ENCODE data around the gene COP1. TPM values are rescaled to one million over a fixed set of nuclear protein-coding genes. Genes with fewer than 3 reads are reported as not detected.
A peak's percentile ranks its signal among the peaks of the same experiment; 100 is the strongest.

The COP1 gene
- total and polyA plus RNA-seq, 2 donors (not counting 3 experiments of a cell fraction or from before 2014, with no cell fraction given) = 16.5 to 40.9 TPM

- FAIRE-seq (peak; percentile 53), DNase-seq (ENCODE audit: low read depth, low spot score) (peak; percentile 64)
- Histone ChIP-seq H4K20me1 (replicated peaks; ENCODE audit: control insufficient read depth, extremely low read depth, insufficient read depth, low read length) (no peaks in the 10 kb centered on the region), H3K9me3 (replicated peaks; ENCODE audit: control insufficient read depth, insufficient read depth, low read length) (no peaks in the 10 kb centered on the region), H3K4me2 (ENCODE audit: insufficient read depth, low read length) (peak overlapping the region; percentile 66), H3K36me3 (ENCODE audit: control insufficient read depth in 2 of 2, extremely low read depth in 1 of 2, insufficient read depth in 2 of 2, low read length in 2 of 2) (no peaks in the 10 kb centered on the region), H3K9me1 (replicated peaks; ENCODE audit: control insufficient read depth, extremely low read depth, insufficient read depth, low read length) (no peaks in the 10 kb centered on the region), H3K4me1 (ENCODE audit: control insufficient read depth, extremely low read depth, insufficient read depth, low read length) (peaks cover 19% of the 10 kb centered on the region), H2AFZ (ENCODE audit: low read depth, low read length) (no peak overlapping the region), H3K79me2 (ENCODE audit: control insufficient read depth, insufficient read depth, low read length) (peaks cover 3% of the 10 kb centered on the region), H3K4me3 (replicated peaks in 1 of 3; ENCODE audit: insufficient read depth in 1 of 3, low read depth in 1 of 3, low read length in 3 of 3) (peak overlapping the region in 1 of 3 experiments; percentile 41), H3K9ac (replicated peaks; ENCODE audit: extremely low read depth, insufficient read depth, low read length) (no peak overlapping the region), H3K27ac (ENCODE audit: insufficient read depth, low read depth, low read length) (peak overlapping the region; percentile 43), H3K27me3 (ENCODE audit: control insufficient read depth in 2 of 2, insufficient read depth in 2 of 2, low read length in 2 of 2) (no peaks in the 10 kb centered on the region)
- intact Hi-C loops (cut with micrococcal nuclease) (loop anchor here (2.0 kb wide), 1 partner anchor 17 kb away; no protein-coding TSS in a partner anchor), dilution Hi-C loops (cut with MboI; ENCODE audit: extremely low pct_ligation_motif_present, low sequenced_read_pairs) (no loop called here)
- ChIA-PET POLR2A (interaction anchor here (0.6 kb wide), 1 partner anchor 8 kb away, joined by 3 read pairs; no protein-coding TSS in a partner anchor), CTCF (interaction anchor here (0.9 to 2.9 kb wide), 4 partner anchors 14 to 40 kb away, joined by 3 to 7 read pairs (median 5); no protein-coding TSS in a partner anchor)
- no TSS peak for BruUV-seq (replicated peaks)
- TF ChIP-seq EZH2 (IDR thresholded peaks at IDR 0.05; ENCODE audit: borderline replicate concordance, low read depth, low read length, severe bottlenecking) (no peak), MYC (IDR thresholded peaks at IDR 0.05; ENCODE audit: low read depth, low read length) (no peak), JUN (IDR thresholded peaks at IDR 0.05; ENCODE audit: borderline replicate concordance, insufficient read depth, insufficient read length, low read depth) (peak; percentile 3), POLR2AphosphoS5 (IDR thresholded peaks at IDR 0.05; ENCODE audit: insufficient read depth, low read depth, low read length) (no peak)
Measured at GRCh38 chr1:176033881-176034280, 173.2 kb downstream of the COP1 start.

- no peak overlapping the region for H3K9ac ChIP-seq (replicated peaks; ENCODE audit: extremely low read depth, insufficient read depth, low read length)
- H3K36me3 ChIP-seq (ENCODE audit: control insufficient read depth in 2 of 2, extremely low read depth in 1 of 2, insufficient read depth in 2 of 2, low read length in 2 of 2) = no peaks in the 10 kb centered on the region
- H3K9me3 ChIP-seq (replicated peaks; ENCODE audit: control insufficient read depth, insufficient read depth, low read length) = no peaks in the 10 kb centered on the region
- H3K4me2 ChIP-seq (ENCODE audit: insufficient read depth, low read length) = peak overlapping the region; percentile 66
- BruUV-seq (replicated peaks) = no TSS peak
- no peaks in the 10 kb centered on the region for H4K20me1 ChIP-seq (replicated peaks; ENCODE audit: control insufficient read depth, extremely low read depth, insufficient read depth, low read length)
- H2AFZ ChIP-seq (ENCODE audit: low read depth, low read length) = no peak overlapping the region
- peak overlapping the region; percentile 43 for H3K27ac ChIP-seq (ENCODE audit: insufficient read depth, low read depth, low read length)
- H3K4me1 ChIP-seq (ENCODE audit: control insufficient read depth, extremely low read depth, insufficient read depth, low read length) = peaks cover 19% of the 10 kb centered on the region
- no peaks in the 10 kb centered on the region for H3K9me1 ChIP-seq (replicated peaks; ENCODE audit: control insufficient read depth, extremely low read depth, insufficient read depth, low read length)
- DNase-seq (ENCODE audit: low read depth, low spot score) (peak; percentile 22), FAIRE-seq (peak; percentile 8)
- dilution Hi-C loops (cut with MboI; ENCODE audit: extremely low pct_ligation_motif_present, low sequenced_read_pairs) = no loop called here
- H3K4me3 ChIP-seq (replicated peaks in 1 of 3; ENCODE audit: insufficient read depth in 1 of 3, low read depth in 1 of 3, low read length in 3 of 3) = peak overlapping the region in 1 of 3 experiments; percentile 41
- intact Hi-C loops (cut with micrococcal nuclease) = loop anchor here (2.0 kb wide), 1 partner anchor 17 kb away; no protein-coding TSS in a partner anchor
- CTCF ChIA-PET = interaction anchor here (0.9 to 2.9 kb wide), 4 partner anchors 14 to 41 kb away, joined by 3 to 7 read pairs (median 5); no protein-coding TSS in a partner anchor
- no peaks in the 10 kb centered on the region for H3K27me3 ChIP-seq (ENCODE audit: control insufficient read depth in 2 of 2, insufficient read depth in 2 of 2, low read length in 2 of 2)
- TF ChIP-seq JUN (IDR thresholded peaks at IDR 0.05; ENCODE audit: borderline replicate concordance, insufficient read depth, insufficient read length, low read depth) (peak; percentile 13), EZH2 (IDR thresholded peaks at IDR 0.05; ENCODE audit: borderline replicate concordance, low read depth, low read length, severe bottlenecking) (no peak), POLR2A (IDR thresholded peaks at IDR 0.05; ENCODE audit: low read depth, low read length) (no peak), POLR2AphosphoS5 (IDR thresholded peaks at IDR 0.05; ENCODE audit: insufficient read depth, low read depth, low read length) (no peak), GATA2 (IDR thresholded peaks at IDR 0.05; ENCODE audit: insufficient read depth, insufficient read length, low read depth, low read length) (no peak), MAX (IDR thresholded peaks at IDR 0.05; ENCODE audit: insufficient read depth, insufficient read length) (no peak), FOS (IDR thresholded peaks at IDR 0.05; ENCODE audit: borderline replicate concordance, insufficient read depth, low read length) (peak; percentile 65), MYC (IDR thresholded peaks at IDR 0.05; ENCODE audit: low read depth, low read length) (no peak)
- TF ChIP-seq, protein P1, sequence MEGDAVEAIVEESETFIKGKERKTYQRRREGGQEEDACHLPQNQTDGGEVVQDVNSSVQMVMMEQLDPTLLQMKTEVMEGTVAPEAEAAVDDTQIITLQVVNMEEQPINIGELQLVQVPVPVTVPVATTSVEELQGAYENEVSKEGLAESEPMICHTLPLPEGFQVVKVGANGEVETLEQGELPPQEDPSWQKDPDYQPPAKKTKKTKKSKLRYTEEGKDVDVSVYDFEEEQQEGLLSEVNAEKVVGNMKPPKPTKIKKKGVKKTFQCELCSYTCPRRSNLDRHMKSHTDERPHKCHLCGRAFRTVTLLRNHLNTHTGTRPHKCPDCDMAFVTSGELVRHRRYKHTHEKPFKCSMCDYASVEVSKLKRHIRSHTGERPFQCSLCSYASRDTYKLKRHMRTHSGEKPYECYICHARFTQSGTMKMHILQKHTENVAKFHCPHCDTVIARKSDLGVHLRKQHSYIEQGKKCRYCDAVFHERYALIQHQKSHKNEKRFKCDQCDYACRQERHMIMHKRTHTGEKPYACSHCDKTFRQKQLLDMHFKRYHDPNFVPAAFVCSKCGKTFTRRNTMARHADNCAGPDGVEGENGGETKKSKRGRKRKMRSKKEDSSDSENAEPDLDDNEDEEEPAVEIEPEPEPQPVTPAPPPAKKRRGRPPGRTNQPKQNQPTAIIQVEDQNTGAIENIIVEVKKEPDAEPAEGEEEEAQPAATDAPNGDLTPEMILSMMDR (IDR thresholded peaks at IDR 0.05; ENCODE audit: extremely low read depth in 1 of 2, insufficient read depth in 1 of 2, low read depth in 1 of 2, low read length in 2 of 2) = no peak
- H3K79me2 ChIP-seq (ENCODE audit: control insufficient read depth, insufficient read depth, low read length) = peaks cover 3% of the 10 kb centered on the region
- POLR2A ChIA-PET = interaction anchor here (0.6 kb wide), 1 partner anchor 8 kb away, joined by 3 read pairs; no protein-coding TSS in a partner anchor
Measured at GRCh38 chr1:176033474-176033873, 173.6 kb downstream of the COP1 start.

Measured in endothelial cell of umbilical vein (primary cell).